KMS-11 (cell line): ENCODE results near the gene LGR4.

Source experiments
- H2AFZ ChIP-seq: fragments of 200-600 bp; sonication (generic); 2 replicates; pipeline ENCODE4 v1.6.1; 2016; ENCODE audit warnings: antibody characterized with exemption, mixed run types, low read depth
- H3K27ac ChIP-seq: fragments of 200-600 bp; sonication (generic); 2 replicates; pipeline ENCODE4 v1.6.1; 2016; ENCODE audit warnings: mild to moderate bottlenecking, mixed run types
- H3K27me3 ChIP-seq: fragments of 200-600 bp; sonication (generic); 2 replicates; pipeline ENCODE4 v1.6.1; 2017; ENCODE audit warnings: mild to moderate bottlenecking, low read depth, mixed run types, moderate library complexity; ENCODE audit not compliant: insufficient read depth
- H3K36me3 ChIP-seq: fragments of 200-600 bp; sonication (generic); 2 replicates; pipeline ENCODE4 v1.6.1; 2017; ENCODE audit warnings: mild to moderate bottlenecking, mixed run types; ENCODE audit not compliant: insufficient read depth
- H3K4me1 ChIP-seq: fragments of 200-600 bp; sonication (generic); 2 replicates; pipeline ENCODE4 v1.6.1; 2016; ENCODE audit warnings: mild to moderate bottlenecking, low read depth, mixed run types; ENCODE audit not compliant: poor library complexity, severe bottlenecking
- H3K4me2 ChIP-seq: fragments of 200-600 bp; sonication (generic); 2 replicates; pipeline ENCODE4 v1.7.0; 2016; ENCODE audit warnings: mild to moderate bottlenecking, mixed run types
- H3K4me3 ChIP-seq: fragments of 200-600 bp; sonication (generic); IDR thresholded peaks from 2 replicates; pipeline ENCODE4 v1.6.1; 2017; ENCODE audit warnings: low read depth, low read length, mixed read lengths; ENCODE audit not compliant: insufficient read depth
- H3K79me2 ChIP-seq: fragments of 200-600 bp; sonication (generic); 2 replicates; pipeline ENCODE4 v1.6.1; 2016; ENCODE audit warnings: low read depth, mixed run types; ENCODE audit not compliant: insufficient read depth
- H3K9ac ChIP-seq: fragments of 200-600 bp; sonication (generic); 2 replicates; pipeline ENCODE4 v1.6.1; 2016; ENCODE audit warnings: mild to moderate bottlenecking, mixed run types
- H4K20me1 ChIP-seq: fragments of 200-600 bp; sonication (generic); 2 replicates; pipeline ENCODE4 v1.6.1; 2016; ENCODE audit warnings: mild to moderate bottlenecking, mixed run types; ENCODE audit not compliant: insufficient read depth
- TF ChIP-seq, protein P1 (sequence below): fragments of 200-600 bp; sonication (generic); conservative IDR thresholded peaks from 2 replicates; pipeline ENCODE4 v1.6.1; 2017; ENCODE audit warnings: low read depth, mild to moderate bottlenecking, antibody characterized with exemption, low read length, moderate library complexity, mixed read lengths

Gene LGR4

DNA sequence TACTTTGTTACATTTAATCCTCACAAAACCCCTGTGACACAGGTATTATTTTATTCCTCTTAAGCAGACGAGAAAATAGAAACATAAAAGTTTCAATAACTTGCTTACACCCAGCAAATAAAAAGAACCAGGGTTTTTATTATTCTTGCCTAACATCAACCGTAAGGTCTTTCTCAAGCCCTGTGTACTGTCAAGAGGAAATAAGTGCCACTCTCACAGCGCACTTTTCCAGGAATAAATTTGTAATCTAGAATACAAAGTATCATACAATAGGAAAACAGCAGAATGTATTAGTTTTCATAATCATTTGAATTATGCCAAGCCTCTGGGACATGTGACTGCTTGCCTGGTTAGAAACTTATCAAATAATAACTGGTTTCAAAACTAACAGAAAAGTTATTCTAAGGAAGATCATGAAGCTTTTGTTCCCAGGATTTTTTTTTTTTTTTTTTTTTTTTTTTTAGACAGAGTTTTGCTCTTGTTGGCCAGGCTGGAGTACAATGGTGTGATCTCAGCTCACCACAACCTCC is 117.0 kb downstream of the LGR4 start:
- no peaks in the 10 kb centered on the region; the same call in 1 of the 2 replicates for H3K79me2 ChIP-seq
- no peaks in the 10 kb centered on the region for H3K27me3 ChIP-seq
- H2AFZ ChIP-seq = no peak overlapping the region
- no peak overlapping the region for H3K4me2 ChIP-seq
- TF ChIP-seq, protein P1, sequence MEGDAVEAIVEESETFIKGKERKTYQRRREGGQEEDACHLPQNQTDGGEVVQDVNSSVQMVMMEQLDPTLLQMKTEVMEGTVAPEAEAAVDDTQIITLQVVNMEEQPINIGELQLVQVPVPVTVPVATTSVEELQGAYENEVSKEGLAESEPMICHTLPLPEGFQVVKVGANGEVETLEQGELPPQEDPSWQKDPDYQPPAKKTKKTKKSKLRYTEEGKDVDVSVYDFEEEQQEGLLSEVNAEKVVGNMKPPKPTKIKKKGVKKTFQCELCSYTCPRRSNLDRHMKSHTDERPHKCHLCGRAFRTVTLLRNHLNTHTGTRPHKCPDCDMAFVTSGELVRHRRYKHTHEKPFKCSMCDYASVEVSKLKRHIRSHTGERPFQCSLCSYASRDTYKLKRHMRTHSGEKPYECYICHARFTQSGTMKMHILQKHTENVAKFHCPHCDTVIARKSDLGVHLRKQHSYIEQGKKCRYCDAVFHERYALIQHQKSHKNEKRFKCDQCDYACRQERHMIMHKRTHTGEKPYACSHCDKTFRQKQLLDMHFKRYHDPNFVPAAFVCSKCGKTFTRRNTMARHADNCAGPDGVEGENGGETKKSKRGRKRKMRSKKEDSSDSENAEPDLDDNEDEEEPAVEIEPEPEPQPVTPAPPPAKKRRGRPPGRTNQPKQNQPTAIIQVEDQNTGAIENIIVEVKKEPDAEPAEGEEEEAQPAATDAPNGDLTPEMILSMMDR = no peak
- H3K4me1 ChIP-seq = peaks cover 57% of the 10 kb centered on the region
- H3K27ac ChIP-seq = no peak overlapping the region
- no peak overlapping the region for H3K4me3 ChIP-seq
- H4K20me1 ChIP-seq = no peaks in the 10 kb centered on the region
- no peak overlapping the region for H3K9ac ChIP-seq
- peaks cover 4% of the 10 kb centered on the region; the same call in 1 of the 2 replicates for H3K36me3 ChIP-seq

DNA sequence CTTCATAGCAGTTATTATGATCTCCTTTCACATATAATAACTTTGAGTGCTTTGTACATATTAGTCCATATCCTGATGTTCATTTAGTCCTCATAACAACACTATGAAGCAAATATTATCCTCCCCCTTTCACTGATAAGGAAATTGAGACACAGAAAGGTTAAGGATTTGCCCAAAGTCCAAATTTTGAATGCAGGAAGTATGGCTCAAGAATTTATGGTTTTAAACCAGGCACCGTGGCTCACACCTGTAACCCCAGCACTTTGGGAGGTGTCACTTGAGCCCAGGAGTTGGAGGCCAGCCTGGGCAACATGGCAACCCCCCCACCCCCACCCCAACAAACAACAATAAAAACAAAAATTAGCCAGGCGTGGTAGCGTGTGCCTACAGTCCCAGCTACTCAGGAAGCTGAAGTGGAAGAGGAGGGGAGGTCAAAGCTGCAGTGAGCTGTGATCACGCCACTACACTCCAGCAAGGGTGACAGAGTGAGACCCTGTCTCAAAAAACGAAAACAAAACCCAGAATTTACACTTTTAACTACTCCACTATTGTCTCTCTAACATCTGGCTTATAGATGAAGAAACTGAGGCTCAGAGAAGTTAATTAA is 118.1 kb downstream of the LGR4 start:
- TF ChIP-seq, protein P1 = no peak
- H2AFZ ChIP-seq = no peak overlapping the region
- H3K27me3 ChIP-seq = no peaks in the 10 kb centered on the region
- no peak overlapping the region for H3K4me2 ChIP-seq
- H3K4me3 ChIP-seq = no peak overlapping the region
- H3K79me2 ChIP-seq = no peaks in the 10 kb centered on the region; the same call in 1 of the 2 replicates
- H3K4me1 ChIP-seq = peaks cover 45% of the 10 kb centered on the region
- H4K20me1 ChIP-seq = no peaks in the 10 kb centered on the region
- no peak overlapping the region for H3K27ac ChIP-seq
- H3K9ac ChIP-seq = no peak overlapping the region
- H3K36me3 ChIP-seq = peaks cover 8% of the 10 kb centered on the region; the same call in 1 of the 2 replicates

DNA sequence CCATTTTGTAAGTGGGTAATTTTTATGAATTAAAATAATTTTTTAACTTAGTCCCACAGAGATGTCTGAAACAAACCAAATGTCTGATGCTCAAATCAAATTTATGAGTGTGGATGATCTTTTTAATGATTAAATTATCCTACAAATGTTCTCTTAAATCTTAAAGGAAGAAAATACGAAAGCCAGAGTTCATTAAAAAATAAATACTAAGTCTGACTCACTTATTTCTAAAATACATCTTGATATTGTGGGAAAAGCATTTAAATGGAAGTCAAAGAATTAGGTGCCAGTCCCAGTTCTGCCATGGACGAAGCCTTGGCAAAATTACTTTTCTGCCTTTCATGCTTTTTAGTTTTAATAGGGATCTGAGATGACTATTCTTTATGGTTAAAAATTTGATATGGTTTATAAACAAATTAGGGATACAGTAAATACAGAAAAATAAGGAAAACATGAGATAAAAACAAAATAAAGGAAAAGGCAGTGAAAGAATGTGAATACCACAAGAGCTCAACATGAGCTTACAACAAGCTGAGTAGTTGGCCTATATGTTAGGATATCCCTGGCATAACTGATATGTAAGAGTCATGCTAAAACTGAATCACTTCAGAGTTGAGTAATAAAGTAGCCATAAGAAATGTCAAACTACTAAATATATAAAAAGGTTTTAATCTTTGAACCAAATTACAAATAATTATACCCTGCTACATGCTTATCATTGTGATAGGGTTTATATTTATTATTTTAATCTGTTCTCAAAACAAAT is 118.8 kb downstream of the LGR4 start:
- Histone ChIP-seq H3K27ac (no peak overlapping the region), H3K36me3 (peaks cover 8% of the 10 kb centered on the region; the same call in 1 of the 2 replicates), H2AFZ (no peak overlapping the region), H3K4me2 (no peak overlapping the region), H4K20me1 (no peaks in the 10 kb centered on the region), H3K79me2 (no peaks in the 10 kb centered on the region; the same call in 1 of the 2 replicates), H3K27me3 (no peaks in the 10 kb centered on the region), H3K4me3 (no peak overlapping the region), H3K4me1 (peaks cover 39% of the 10 kb centered on the region), H3K9ac (no peak overlapping the region)
- TF ChIP-seq, protein P1 = no peak

DNA sequence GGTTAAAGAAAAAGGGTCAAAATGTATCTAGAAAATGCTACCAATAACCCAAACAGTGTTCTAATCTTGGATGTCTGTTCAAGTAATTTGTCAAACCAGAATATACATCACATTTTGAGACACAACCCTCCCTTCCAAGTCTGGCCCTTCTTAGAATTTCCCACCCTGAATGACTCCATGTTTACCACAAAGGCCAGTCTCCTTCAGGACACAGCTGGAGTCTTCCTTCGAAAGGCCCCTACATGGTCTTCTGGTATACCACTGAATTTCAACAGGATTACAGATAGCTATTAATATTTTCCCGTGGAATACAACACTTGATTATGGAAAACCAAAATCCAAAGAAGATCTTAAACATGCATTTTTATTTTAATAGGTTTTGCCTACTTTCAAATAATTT is 119.8 kb downstream of the LGR4 start:
- no peaks in the 10 kb centered on the region; the same call in 1 of the 2 replicates for H3K79me2 ChIP-seq
- no peak overlapping the region for H3K4me2 ChIP-seq
- no peaks in the 10 kb centered on the region for H3K27me3 ChIP-seq
- H3K27ac ChIP-seq = no peak overlapping the region
- TF ChIP-seq, protein P1 = no peak
- no peaks in the 10 kb centered on the region for H4K20me1 ChIP-seq
- H3K4me1 ChIP-seq = peaks cover 29% of the 10 kb centered on the region
- H3K36me3 ChIP-seq = peaks cover 8% of the 10 kb centered on the region; the same call in 1 of the 2 replicates
- H3K9ac ChIP-seq = no peak overlapping the region
- H2AFZ ChIP-seq = no peak overlapping the region
- H3K4me3 ChIP-seq = no peak overlapping the region
